MV-4-11 (cell line): Measurements from ENCODE around the gene GPR63.
A peak's percentile ranks its signal among the peaks of the same experiment; 100 is the strongest.

Experiments
- DNase-seq: peaks from one replicate; lab custom pipeline; 2025; lab: John Stamatoyannopoulos, UW

GPR63 gene

GRCh38 chr6:96837081-96837971 is at the start of gene GPR63:
TSS of gene GPR63 (minus strand) at chr6:96837477. CDS start at chr6:96799731, 37,746 bp downstream.
- peak; percentile 19 for DNase-seq

GRCh38 chr6:96886519-96886918 is 49.2 kb upstream of the GPR63 start:
- no peak for DNase-seq

GRCh38 chr6:96885187-96885631 is 47.9 kb upstream of the GPR63 start:
- DNase-seq: peak; percentile 30

GRCh38 chr6:96878143-96878542 is 40.9 kb upstream of the GPR63 start:
- no peak for DNase-seq

- DNase-seq: no peak
These were observed 39.7 kb upstream of the GPR63 start for GRCh38 chr6:96876886-96877545.

GRCh38 chr6:96872976-96873375 is 35.7 kb upstream of the GPR63 start:
- DNase-seq: no peak

- DNase-seq: no peak
These were observed 27.8 kb upstream of the GPR63 start for GRCh38 chr6:96865055-96865405.

GRCh38 chr6:96864216-96865054 is 27.2 kb upstream of the GPR63 start:
- DNase-seq: no peak

- no peak for DNase-seq
These were observed 25.3 kb upstream of the GPR63 start for GRCh38 chr6:96862560-96862959.

GRCh38 chr6:96861588-96861987 is 24.3 kb upstream of the GPR63 start:
- DNase-seq: no peak

- DNase-seq: no peak
These were observed 19.6 kb upstream of the GPR63 start for GRCh38 chr6:96856856-96857255.

- no peak for DNase-seq
These were observed 15.8 kb upstream of the GPR63 start for GRCh38 chr6:96853083-96853482.

- no peak for DNase-seq
These were observed 15.3 kb upstream of the GPR63 start for GRCh38 chr6:96852605-96853004.

GRCh38 chr6:96851858-96852257 is 14.6 kb upstream of the GPR63 start:
- DNase-seq: no peak

GRCh38 chr6:96849615-96850014 is 12.3 kb upstream of the GPR63 start:
- DNase-seq: no peak

GRCh38 chr6:96844530-96844929 is 7.3 kb upstream of the GPR63 start:
- no peak for DNase-seq

- no peak for DNase-seq
These were observed 4.1 kb upstream of the GPR63 start for GRCh38 chr6:96841345-96841744.

- DNase-seq: no peak
These were observed 621 bp downstream of the GPR63 start for GRCh38 chr6:96836631-96837080.

GRCh38 chr6:96834070-96834469 is 3.2 kb downstream of the GPR63 start:
- no peak for DNase-seq

GRCh38 chr6:96832780-96833179 is 4.5 kb downstream of the GPR63 start:
- no peak for DNase-seq

GRCh38 chr6:96826865-96827264 is 10.4 kb downstream of the GPR63 start:
- no peak for DNase-seq

- DNase-seq: no peak
These were observed 13.5 kb downstream of the GPR63 start for GRCh38 chr6:96823743-96824142.
